Measurements from ENCODE around the gene DHRS4L2.
"Not testable (repeated sequence)": the region's sequence is repeated elsewhere in the genome, so short reads cannot be mapped to it uniquely, and the experiment has no call there.

DHRS4L2 gene

GRCh38 chr14:23974041-23974440 is 14.7 kb upstream of the DHRS4L2 start:
- not testable (repeated sequence) for DNase-seq

GRCh38 chr14:23977208-23977607 is 11.5 kb upstream of the DHRS4L2 start:
- not testable (repeated sequence) for DNase-seq

- not testable (repeated sequence) for DNase-seq
Measured at GRCh38 chr14:23981951-23982813, 6.5 kb upstream of the DHRS4L2 start.

- DNase-seq: peak; percentile 27
Measured at GRCh38 chr14:23984891-23985602, 3.7 kb upstream of the DHRS4L2 start.

- not testable (repeated sequence) for DNase-seq
Measured at GRCh38 chr14:23988223-23988606, 514 bp upstream of the DHRS4L2 start.

- not testable (repeated sequence) for DNase-seq
Measured at GRCh38 chr14:23989734-23990445, 1.2 kb downstream of the DHRS4L2 start.

- DNase-seq: peak; percentile 72
Measured at GRCh38 chr14:23990961-23991360, 2.2 kb downstream of the DHRS4L2 start.

GRCh38 chr14:23993042-23993441 is 4.3 kb downstream of the DHRS4L2 start:
- DNase-seq: not testable (repeated sequence)

GRCh38 chr14:23996009-23996408 is 7.3 kb downstream of the DHRS4L2 start:
- not testable (repeated sequence) for DNase-seq

- DNase-seq: not testable (repeated sequence)
Measured at GRCh38 chr14:23996825-23997224, 8.1 kb downstream of the DHRS4L2 start.

GRCh38 chr14:23999640-24000039 is 10.9 kb downstream of the DHRS4L2 start:
- DNase-seq: not testable (repeated sequence)

GRCh38 chr14:24001078-24001477 is 12.3 kb downstream of the DHRS4L2 start:
- not testable (repeated sequence) for DNase-seq

GRCh38 chr14:24001679-24002078 is 12.9 kb downstream of the DHRS4L2 start:
- DNase-seq: peak; percentile 38

- DNase-seq: not testable (repeated sequence)
Measured at GRCh38 chr14:24006471-24006816, 17.7 kb downstream of the DHRS4L2 start.

- DNase-seq: peak; percentile 36
Measured at GRCh38 chr14:24006817-24007652, 18.3 kb downstream of the DHRS4L2 start.

- DNase-seq: no peak
Measured at GRCh38 chr14:24011051-24011450, 22.3 kb downstream of the DHRS4L2 start.

GRCh38 chr14:24012726-24013273 is 24.1 kb downstream of the DHRS4L2 start:
- not testable (repeated sequence) for DNase-seq

- DNase-seq: peak; percentile 81
Measured at GRCh38 chr14:24013654-24014514, 25.2 kb downstream of the DHRS4L2 start.

GRCh38 chr14:24015745-24016144 is 27.0 kb downstream of the DHRS4L2 start:
- not testable (repeated sequence) for DNase-seq

- DNase-seq: peak; percentile 58
Measured at GRCh38 chr14:24018978-24019377, 30.2 kb downstream of the DHRS4L2 start.

GRCh38 chr14:24019944-24020343 is 31.2 kb downstream of the DHRS4L2 start:
- DNase-seq: peak; percentile 16

Measured in suppressor macrophage treated with lipopolysaccharide for 4 hours (primary cell).